Embryonic facial prominence (tissue), 1 donor: ENCODE measurements around the gene PTPRB.
A peak's percentile ranks its signal among the peaks of the same experiment; 100 is the strongest.

Source experiments
- DNase-seq: peaks from one replicate; pipeline ENCODE4 v3.0.0-alpha.2; 2016; ENCODE audit errors: extremely low spot score

PTPRB gene

GRCh38 chr12:70592664-70593063 is 44.6 kb downstream of the PTPRB start:
- no peak for DNase-seq

GRCh38 chr12:70590549-70591226 is 46.5 kb downstream of the PTPRB start:
- no peak for DNase-seq

- no peak for DNase-seq
Measured at GRCh38 chr12:70590051-70590450, 47.2 kb downstream of the PTPRB start.

GRCh38 chr12:70584332-70584731 is 52.9 kb downstream of the PTPRB start:
- no peak for DNase-seq

- DNase-seq: no peak
Measured at GRCh38 chr12:70583251-70583650, 54.0 kb downstream of the PTPRB start.

- no peak for DNase-seq
Measured at GRCh38 chr12:70581208-70581607, 56.0 kb downstream of the PTPRB start.

- no peak for DNase-seq
Measured at GRCh38 chr12:70577283-70577634, 60.0 kb downstream of the PTPRB start.

- DNase-seq: peak; percentile 53
Measured at GRCh38 chr12:70576341-70577282, 60.6 kb downstream of the PTPRB start.

- no peak for DNase-seq
Measured at GRCh38 chr12:70571705-70572268, 65.4 kb downstream of the PTPRB start.

GRCh38 chr12:70571029-70571428 is 66.2 kb downstream of the PTPRB start:
- no peak for DNase-seq

- no peak for DNase-seq
Measured at GRCh38 chr12:70561550-70561949, 75.7 kb downstream of the PTPRB start.

GRCh38 chr12:70560671-70561070 is 76.6 kb downstream of the PTPRB start:
- DNase-seq: no peak

GRCh38 chr12:70559390-70559789 is 77.8 kb downstream of the PTPRB start:
- no peak for DNase-seq

GRCh38 chr12:70557583-70558191 is 79.5 kb downstream of the PTPRB start:
- DNase-seq: no peak

GRCh38 chr12:70556179-70556869 is 80.9 kb downstream of the PTPRB start:
- DNase-seq: no peak

- DNase-seq: no peak
Measured at GRCh38 chr12:70555081-70555480, 82.1 kb downstream of the PTPRB start.

- no peak for DNase-seq
Measured at GRCh38 chr12:70553391-70553859, 83.8 kb downstream of the PTPRB start.

GRCh38 chr12:70551731-70552130 is 85.5 kb downstream of the PTPRB start:
- DNase-seq: no peak

GRCh38 chr12:70550180-70550577 is 87.0 kb downstream of the PTPRB start:
- DNase-seq: no peak

GRCh38 chr12:70549340-70550179 is 87.7 kb downstream of the PTPRB start:
- DNase-seq: no peak

GRCh38 chr12:70543444-70543843 is 93.8 kb downstream of the PTPRB start:
- no peak for DNase-seq
